ENCODE results near the gene RIOK2.
"Not testable (repeated sequence)": the region's sequence is repeated elsewhere in the genome, so short reads cannot be mapped to it uniquely, and the experiment has no call there.

RIOK2 gene

DNA sequence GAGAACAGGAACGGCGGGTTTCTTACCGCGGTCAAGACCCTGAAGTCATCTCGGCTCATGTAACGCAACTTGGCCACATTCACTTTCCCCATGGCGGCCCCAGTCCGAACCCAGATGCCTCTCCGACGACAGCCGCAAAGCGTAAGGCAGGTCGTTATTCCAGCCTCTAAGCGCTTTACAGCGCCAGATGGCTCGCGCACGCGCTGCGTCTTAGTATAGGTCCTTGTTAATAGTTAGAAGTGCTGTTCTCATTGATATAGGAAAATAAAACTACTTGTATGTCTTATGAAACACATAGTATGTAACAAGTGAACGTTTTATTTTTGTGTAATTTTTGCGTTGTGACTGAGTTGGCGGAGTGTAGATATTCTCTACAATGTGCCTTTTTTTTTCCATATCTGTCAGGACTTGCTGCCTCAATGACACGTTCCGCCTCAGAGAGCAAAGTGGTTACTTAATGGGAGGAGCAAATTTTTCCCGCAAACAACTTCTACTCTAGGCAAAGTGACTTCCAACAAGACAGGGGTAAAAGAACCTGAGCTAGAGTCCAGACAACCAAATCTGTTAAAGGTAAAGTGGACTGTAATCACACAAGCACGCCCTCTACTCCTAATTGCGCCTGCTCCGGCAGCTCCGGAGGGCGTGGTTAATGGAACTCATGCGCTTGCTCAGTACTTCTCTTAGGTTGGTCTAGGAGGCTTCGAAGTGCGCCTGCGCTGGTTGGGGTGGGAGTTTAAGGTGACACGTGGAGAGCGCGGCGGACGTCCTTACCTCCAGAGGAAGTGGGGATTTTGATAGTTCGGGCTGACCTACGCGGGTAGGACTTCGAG lies at the start of gene RIOK2:
TSS of gene RIOK2 (minus strand) at position 148 of the 830 bp plus-strand sequence. CDS start at position 92, 56 bp downstream.
- peak; percentile 85 to 97 (median 93) for DNase-seq
- intact Hi-C loops (cut with DNase I): loop anchor here (10.0 kb wide), 1 partner anchor 1591 kb away; the partner anchor contains the start of gene RGMB

DNA sequence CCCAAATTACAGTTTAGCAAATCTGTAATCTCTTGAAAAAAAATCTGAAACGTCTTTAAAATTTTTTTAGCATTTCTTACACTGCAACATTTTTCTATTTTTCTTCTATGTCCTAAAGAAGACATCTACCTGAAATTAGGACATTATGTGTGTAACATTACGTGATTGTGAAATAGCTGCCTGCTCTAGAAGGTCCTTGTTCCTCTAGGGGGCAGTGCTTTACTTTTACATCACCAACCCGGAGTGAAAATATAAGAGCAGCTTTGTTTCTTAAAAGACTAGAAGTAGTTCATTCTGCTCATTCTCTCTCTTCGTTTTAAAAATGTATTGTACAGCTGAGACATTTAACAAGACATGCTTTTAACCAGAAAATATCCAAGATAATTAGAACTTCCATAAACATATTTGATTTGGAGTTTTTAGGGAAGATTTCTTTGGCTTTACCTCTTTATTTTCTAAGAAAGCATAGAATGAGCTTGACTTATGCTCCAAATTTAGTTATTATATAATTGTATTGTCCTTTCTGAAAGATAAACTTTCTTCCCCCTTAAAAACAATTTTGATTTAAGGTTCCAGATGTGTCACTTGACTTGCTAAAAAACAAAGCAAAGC lies 48.1 kb upstream of the RIOK2 start:
- DNase-seq: peak in 31 of 42 donors; percentile 5 to 80 (median 54)
- intact Hi-C loops (cut with DNase I): no loop called here

DNA sequence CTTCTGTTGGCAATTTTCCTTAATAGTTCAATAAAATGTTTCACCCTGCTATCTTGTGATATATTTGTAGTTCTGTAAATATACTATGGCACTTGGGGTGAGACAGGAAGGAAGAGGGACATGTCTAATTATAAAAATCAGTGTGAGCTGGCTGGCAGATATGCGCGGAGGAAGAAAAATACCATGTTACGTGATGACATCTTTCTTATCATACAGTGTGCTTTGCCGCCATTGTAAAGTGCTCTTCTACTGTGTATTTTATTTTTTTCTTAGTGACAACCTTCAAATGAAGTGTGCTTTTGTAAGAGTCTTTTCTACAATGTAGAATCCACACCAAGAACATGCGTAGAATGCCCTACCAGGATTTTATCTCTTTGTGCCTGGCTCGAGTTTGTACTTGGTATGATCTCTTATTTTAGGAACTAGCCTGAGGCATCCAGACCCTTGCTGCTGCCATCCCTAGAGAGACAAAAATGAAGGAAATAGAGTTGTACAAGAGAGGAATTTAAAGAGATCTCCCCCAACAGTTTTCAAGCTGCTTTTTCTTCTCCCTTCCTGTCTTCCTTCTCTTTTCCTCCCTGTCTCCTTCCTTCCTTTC lies 46.7 kb upstream of the RIOK2 start:
- DNase-seq: no peak
- intact Hi-C loops (cut with DNase I): no loop called here

DNA sequence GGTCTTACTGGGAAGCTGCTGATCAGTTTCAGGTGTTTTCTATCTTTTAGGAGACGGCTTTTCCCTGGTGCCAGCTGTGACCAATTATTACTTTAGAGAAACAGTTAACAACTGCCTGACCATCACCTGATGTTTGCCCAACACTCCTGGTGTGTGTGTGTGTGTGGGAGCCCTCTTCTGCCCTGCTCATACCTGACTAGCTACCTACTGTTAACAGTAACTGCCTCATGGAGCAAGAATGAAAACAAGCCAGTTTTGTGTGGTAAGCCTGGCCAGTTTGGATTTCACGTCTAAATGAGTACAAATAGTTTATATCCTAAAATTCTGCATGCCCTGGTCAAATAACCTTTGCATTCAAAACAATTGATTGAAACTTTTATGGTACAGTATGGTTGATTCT lies 46.1 kb upstream of the RIOK2 start:
- intact Hi-C loops (cut with DNase I): no loop called here
- no peak for DNase-seq

DNA sequence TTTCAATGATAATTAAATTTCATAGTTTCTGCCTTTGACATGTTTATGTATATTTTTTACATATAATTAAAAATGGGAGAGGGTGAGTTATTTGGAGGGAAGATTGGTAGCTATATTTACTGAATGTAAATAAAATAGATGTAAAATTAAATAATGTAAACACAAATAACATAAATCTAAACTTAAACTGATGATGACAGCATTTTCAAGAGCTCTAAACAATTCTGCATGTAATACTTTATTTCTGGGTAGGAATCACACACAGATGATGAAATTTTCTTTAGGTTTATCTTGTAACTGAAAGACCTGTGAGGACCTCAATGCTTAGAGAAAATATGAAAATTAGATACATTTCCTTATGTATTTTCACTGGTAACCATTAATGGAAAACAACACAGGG lies 42.2 kb upstream of the RIOK2 start:
- intact Hi-C loops (cut with DNase I): no loop called here
- DNase-seq: no peak

DNA sequence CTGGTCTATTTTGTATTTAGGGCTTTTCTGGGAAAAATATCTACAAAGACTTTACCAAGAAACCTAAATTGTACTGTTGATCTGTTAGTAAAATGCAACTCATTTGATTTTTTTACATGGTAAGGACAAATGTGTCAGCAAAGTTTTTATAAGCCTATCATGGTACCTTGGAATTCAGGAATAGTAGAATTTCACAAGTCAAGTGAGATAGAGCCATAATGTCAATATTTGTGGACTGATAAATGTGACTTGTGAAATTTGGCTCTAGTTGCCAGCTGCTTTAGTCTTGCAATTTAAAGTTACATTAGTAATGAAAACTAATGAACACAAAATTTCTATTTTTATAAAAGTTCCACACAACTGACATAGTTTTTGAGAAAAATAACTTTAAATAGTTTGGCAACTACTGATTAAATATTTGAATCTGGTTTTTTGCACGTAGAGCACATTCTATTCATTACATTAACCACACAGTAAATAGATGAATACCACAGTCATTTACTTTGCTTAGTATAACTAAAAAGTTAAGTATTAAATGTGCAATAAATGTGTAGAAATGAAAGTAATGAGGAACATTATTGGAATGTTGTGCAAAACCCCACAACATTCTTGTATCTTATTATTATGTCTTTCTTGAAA lies 41.2 kb upstream of the RIOK2 start:
- DNase-seq: no peak
- intact Hi-C loops (cut with DNase I): no loop called here

DNA sequence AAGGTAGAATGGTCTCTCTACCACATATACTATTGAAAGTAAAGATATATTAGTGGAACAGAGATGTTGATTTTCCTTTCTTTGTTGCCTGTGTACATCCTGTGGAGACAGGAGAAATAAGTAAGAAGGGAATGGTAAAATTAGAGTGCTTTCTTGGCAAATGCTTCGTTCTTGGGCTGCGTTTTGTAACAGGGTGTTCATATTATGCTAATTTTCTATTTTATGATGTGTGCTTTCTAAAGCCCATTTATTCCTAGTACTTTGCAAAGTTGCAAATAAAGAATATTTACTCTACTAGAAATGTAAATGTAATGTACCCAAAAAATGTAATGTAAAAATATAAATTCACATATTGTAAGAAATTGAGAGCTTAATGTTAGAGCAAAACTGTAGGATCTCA lies 40.5 kb upstream of the RIOK2 start:
- intact Hi-C loops (cut with DNase I): no loop called here
- DNase-seq: no peak

DNA sequence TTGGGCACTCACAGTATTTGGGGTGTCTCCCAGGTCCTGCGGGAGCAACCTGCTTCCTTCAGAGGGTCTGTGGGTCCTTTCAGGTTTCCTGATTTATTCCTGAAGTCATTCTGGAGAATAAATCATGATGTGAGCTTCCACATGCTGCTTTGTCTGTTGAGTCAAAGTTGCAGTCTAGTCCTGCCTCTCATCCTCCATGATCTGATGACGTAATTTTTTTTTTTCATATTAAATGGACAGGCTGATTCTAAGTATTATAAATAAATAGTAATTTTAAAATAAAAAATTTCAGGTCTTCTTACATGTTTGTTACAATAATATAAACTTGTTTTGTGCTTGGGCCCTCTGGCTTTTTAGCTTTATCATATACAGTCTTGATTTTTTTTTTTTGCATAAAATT lies 26.3 kb upstream of the RIOK2 start:
- intact Hi-C loops (cut with DNase I): no loop called here

DNA sequence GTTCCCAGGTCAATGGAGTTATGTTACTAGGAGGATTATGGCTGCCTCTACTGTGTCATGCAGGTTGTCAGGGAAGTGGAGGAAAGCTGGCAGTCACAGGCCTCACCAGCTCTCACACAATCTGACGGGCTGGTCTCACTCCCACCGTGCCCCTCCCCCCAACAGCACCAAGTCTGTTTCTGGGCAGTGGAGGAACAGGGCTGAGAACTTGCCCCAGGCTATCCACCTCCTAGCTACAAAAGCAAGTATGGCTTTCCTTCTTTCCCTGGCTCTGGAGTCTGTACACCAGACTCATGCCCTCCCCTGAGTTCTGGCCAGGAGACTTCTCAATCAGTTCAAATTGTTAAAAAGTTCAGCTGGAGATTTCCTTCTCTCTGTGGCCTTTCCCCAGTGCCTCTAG lies 25.7 kb upstream of the RIOK2 start:
- intact Hi-C loops (cut with DNase I): no loop called here

More for the DNA sequence above, 26.3 kb upstream of the RIOK2 start:
- no peak for DNase-seq

DNA sequence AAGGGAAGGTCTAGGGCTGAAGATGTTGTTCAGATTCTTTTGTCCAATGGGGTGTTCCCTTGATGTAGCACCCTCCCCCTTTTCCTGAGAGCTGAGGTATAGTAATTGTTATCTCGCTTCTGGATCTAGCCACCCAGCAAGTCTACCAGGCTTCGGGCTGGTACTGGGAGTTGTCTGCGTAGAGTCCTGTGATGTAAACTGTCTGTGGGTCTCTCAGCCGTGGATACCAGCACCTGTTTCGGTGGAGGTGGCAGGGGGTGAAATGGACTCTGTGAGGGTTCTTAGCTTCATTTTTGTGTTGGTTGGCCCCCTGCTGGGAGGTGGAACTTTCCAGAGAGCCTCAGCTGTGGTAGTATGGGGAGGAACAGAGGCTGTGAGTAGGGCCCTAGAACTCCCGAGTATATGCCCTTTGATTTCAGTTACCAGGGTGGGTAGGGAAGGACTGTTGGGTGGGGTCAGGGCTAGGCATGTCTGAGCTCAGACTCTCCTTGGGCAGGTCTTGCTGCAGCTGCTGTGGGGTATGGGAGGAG lies 25.2 kb upstream of the RIOK2 start:
- no peak for DNase-seq
- intact Hi-C loops (cut with DNase I): no loop called here

More for the DNA sequence above, 25.7 kb upstream of the RIOK2 start:
- DNase-seq: no peak

DNA sequence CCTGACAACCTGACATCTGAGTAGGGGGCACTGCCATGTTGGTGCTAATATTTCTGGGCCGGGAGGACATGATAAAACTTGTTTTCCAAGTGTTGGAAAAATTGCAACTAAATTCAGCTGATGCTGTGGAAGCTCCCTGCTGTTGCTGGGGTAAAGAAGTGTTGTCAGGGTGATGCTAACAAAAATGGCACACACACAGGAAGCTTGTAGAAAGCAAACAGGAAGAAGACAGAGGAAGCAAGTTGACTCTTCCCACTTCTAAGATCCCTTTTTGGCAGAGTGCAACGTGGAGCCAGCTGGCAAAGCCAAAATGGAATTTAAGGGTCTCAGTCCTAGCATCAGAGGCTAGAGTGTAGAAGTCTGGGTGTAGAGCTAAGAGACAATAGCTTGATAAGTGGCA lies 11.3 kb upstream of the RIOK2 start:
- intact Hi-C loops (cut with DNase I): no loop called here
- DNase-seq: no peak

DNA sequence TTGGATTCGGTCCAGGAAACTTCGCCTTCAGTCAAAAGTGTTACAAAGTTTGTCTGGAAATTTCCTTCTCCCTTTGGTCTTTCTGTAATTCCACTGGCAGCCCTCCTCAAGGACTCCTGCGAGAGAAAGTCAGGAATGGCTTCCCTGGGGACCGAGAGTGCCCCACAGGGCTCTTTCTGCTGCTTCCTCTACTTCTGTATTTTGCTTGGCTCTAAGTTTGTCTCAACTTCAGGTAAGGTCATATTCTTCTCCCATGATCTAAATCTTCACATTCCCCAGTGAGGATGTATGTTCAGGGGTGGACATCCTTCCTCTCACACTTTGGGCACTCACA lies 10.3 kb upstream of the RIOK2 start:
- intact Hi-C loops (cut with DNase I): no loop called here
- DNase-seq: no peak

DNA sequence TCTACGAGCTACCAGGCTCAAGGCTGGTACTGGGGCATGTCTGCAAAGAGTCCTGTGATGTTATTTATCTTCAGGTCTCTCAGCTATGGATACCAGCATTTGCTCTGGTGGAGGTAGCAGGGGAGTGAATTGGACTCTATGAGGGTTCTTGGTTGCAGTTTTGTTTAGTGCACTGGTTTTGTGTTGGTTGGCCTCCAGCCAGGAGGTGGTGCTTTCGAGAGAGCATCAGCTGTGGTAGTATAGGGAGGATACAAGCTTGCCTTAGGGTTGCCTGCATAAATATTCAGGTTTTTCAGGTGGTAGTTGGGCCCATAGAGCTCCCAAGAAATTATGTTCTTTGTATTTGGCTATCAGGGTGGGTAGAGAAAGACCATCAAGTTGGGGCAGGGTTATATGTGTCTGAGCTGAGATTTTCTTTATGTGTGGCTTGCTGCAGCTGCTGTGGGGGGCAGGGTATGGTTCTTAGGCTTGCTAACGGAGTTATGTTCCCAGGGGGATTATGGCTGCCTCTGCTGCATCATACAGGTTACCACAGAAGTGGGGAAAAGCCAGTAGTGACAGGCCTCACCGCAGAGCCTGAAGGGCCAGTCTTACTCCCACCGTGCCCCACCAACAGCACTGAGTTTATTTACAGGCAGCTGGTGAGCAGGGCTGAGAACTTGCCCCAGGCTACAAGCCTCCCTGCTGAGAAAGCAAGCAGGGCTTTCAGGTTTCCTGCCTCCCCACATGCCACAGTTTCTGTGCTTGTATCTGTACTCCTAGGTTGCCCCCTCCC lies 9.7 kb upstream of the RIOK2 start:
- intact Hi-C loops (cut with DNase I): no loop called here
- DNase-seq: no peak

DNA sequence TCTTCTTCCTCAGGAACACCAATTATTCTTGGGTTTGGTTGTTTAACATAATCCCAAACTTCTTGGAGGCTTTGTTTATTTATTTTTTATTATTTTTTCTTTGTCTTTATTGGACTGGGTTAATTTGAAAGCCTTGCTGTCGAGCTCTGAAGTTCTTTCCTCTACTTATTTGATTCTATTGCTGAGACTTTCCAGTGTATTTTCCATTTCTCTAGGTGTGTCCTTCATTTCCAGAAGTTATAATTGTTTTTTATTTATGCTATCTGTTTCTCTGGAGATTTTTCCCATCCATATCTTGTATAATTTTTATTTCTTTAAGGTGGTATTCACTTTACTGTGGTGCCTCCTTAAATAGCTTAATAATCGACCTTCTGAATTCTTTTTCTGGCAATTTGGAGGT lies 8.8 kb upstream of the RIOK2 start:
- intact Hi-C loops (cut with DNase I): no loop called here
- DNase-seq: no peak

DNA sequence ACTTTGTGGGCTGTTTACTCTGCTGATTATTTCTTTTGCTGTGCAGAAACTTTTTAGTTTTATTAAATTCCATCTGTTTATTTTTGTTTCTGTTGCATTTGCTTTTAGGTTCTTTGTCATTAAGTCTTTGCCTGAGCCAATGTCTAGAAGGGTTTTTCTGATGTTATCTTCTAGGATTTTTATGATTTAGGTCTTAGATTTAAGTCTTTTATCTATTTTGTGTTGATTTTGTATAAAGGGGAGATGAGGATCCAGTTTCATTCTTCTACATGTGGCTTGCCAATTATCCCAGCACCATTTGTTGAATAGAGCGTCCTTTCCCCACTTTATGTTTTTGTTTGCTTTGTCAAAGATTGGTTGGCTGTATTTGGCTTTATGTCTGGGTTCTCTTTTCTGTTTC lies 6.5 kb upstream of the RIOK2 start:
- intact Hi-C loops (cut with DNase I): loop anchor here (10.0 kb wide), 1 partner anchor 1585 kb away; the partner anchor contains the start of gene RGMB
- not testable (repeated sequence) for DNase-seq

DNA sequence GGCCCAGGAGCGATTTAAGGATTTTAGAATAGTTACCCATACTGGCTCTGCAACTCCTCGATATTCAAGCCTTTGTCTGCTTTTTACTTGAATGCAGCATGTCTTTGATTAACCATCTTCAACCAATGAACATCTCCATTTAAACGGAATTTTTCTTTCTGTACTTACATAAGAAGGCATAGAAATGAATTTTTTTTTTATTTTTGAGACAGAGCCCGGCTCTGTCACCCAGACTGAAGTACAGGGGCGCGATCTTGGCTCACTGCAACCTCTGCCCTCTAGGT lies 825 bp upstream of the RIOK2 start:
- DNase-seq: no peak
- intact Hi-C loops (cut with DNase I): loop anchor here (10.0 kb wide), 1 partner anchor 1591 kb away; the partner anchor contains the start of gene RGMB

DNA sequence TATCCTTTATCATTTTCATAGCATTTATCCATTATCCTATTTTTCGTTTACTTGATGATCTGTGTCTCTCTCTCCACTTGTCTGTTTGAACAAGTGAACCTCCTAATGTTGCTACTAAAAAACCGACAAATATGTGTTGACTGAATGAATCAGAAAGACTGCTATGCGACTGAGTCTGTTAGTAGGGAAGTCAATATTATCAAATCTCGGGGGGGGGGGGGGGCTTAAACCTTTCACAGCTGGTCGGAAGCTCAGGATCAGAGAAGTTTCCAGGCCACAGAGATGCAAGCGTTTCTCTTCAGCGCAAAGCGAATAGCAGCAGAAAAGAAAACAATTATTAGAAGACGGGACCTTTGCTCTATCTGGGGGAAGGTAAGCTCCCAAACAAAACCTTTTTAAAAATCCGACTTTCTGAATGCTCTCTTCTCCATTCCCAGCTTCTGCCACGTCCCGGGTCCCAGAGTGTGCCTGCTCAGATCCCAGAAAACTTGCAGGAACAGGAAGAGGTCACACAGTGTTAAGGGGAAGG lies 412 bp downstream of the RIOK2 start:
- intact Hi-C loops (cut with DNase I): loop anchor here (10.0 kb wide), 1 partner anchor 1592 kb away; the partner anchor contains the start of gene RGMB
- DNase-seq: no peak

DNA sequence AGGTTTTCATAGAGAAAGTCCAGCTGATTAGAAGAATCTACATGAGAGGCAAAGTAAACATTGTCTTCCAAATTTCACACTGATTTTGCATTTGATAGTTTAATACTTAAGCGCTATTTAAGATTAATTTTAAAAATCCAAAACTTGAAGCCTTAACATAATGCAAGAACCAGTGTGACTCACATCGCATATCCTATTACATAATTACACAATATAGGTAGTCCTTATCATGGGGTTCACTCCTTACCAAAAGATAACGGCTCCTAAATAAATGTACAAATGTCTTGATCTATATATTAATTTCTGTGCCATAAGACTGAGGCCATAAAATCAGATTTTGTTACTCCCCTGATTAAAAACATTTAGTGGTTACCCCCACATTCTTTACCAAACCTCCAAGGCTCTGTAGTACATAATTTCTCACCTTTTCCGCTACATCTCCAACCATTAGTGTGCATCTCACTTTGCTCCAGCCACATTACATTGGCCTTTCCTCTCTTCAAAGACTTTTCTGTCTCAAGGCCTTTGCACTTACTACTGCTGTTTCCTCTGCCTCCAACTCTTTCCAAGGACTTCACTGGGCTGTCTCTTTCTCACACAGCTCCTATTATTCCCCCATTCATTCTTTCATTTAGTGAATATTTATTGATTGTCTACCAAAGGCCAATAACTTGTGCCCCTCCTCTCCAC lies 1.0 kb downstream of the RIOK2 start:
- DNase-seq: no peak
- intact Hi-C loops (cut with DNase I): loop anchor here (10.0 kb wide), 1 partner anchor 1593 kb away; the partner anchor contains the start of gene RGMB
